PC-9 (cell line): ENCODE measurements around the gene PALLD.

ENCODE experiments used
- CTCF ChIP-seq: fragments of 200-600 bp; sonication (generic); conservative IDR thresholded peaks from 2 replicates; pipeline ENCODE4 v1.6.1; 2017; ENCODE audit warnings: mixed run types, antibody characterized with exemption, mild to moderate bottlenecking, moderate library complexity
- EZH2 ChIP-seq: fragments of 200-600 bp; sonication (generic); IDR thresholded peaks from 2 replicates; pipeline ENCODE4 v1.8.0; 2017; ENCODE audit warnings: antibody characterized with exemption, low read depth

- no peak for TF ChIP-seq EZH2
- no peak for TF ChIP-seq CTCF
Observed at GRCh38 chr4:168932138-168932537, 435.3 kb downstream of the PALLD start.
